Tibial nerve (tissue), 4 donors: ENCODE results near the gene GLRB. TPM values are rescaled to one million over a fixed set of nuclear protein-coding genes. Genes with fewer than 3 reads are reported as not detected.

Source experiments
- DNase-seq, 2 donors: peaks; one replicate each; pipeline ENCODE4 v3.0.0-alpha.2; 2019; ENCODE audit warnings: low spot score in 2 of 2
- H3K27ac ChIP-seq, 4 donors: fragments of 200-600 bp; sonication (generic) in 3 of 4; one replicate each; pipeline ENCODE4 v1.5.1; 2017 to 2019; ENCODE audit warnings: mild to moderate bottlenecking in 1 of 4
- H3K27me3 ChIP-seq, 2 donors: fragments of 200-600 bp; sonication (generic) in 1 of 2; one replicate each; pipeline versions ENCODE4 v1.5.1 to v1.6.0; 2017 to 2019
- H3K36me3 ChIP-seq, 3 donors: fragments of 200-600 bp; sonication (generic); one replicate each; pipeline ENCODE4 v1.5.1; 2018 to 2019
- H3K4me1 ChIP-seq, 4 donors: fragments of 200-600 bp; sonication (generic) in 3 of 4; one replicate each; pipeline ENCODE4 v1.5.1; 2017 to 2019
- H3K4me3 ChIP-seq, 4 donors: fragments of 200-600 bp; sonication (generic) in 3 of 4; one replicate each; pipeline ENCODE4 v1.5.1; 2017 to 2019; ENCODE audit warnings: mild to moderate bottlenecking in 1 of 4, moderate library complexity in 1 of 4
- H3K9me3 ChIP-seq, 4 donors: fragments of 200-600 bp; sonication (generic) in 3 of 4; one replicate each; pipeline ENCODE4 v1.5.1; 2017 to 2019
- EP300 ChIP-seq, 2 donors: sonication (generic); formaldehyde crosslinking; IDR thresholded peaks; one replicate each; pipeline ENCODE4 v1.6.1; 2017; ENCODE audit warnings: antibody characterized with exemption in 2 of 2, mild to moderate bottlenecking in 1 of 2
- POLR2A ChIP-seq, 2 donors: fragments of 450-650 bp; IDR thresholded peaks; one replicate each; pipeline ENCODE4 v1.6.1; 2017; ENCODE audit warnings: antibody characterized with exemption in 2 of 2, mild to moderate bottlenecking in 2 of 2, moderate library complexity in 2 of 2
- WGBS, 2 donors: methylation state at CpG; one replicate each; pipeline ENCODE4 v1.1.5; 2018; 5-methylcytosine and 5-hydroxymethylcytosine counted together
- total RNA-seq, 4 donors: library from RNA; depleted of rRNA; stranded (reverse); fragments of >200 nt; gene quantifications; one replicate each; pipeline ENCODE4 v1.1.0, GENCODE V29; 2016
- TF ChIP-seq, protein P1 (sequence below), 5 experiments: fragments of 200-600 bp in 3 of 5; fragments of 450-650 bp in 2 of 5; sonication (generic) in 3 of 5; IDR thresholded peaks; one replicate each; pipeline ENCODE4 v1.5.1; 2016 to 2019; ENCODE audit warnings: antibody characterized with exemption in 5 of 5, mild to moderate bottlenecking in 3 of 5, moderate library complexity in 2 of 5

GLRB gene
- total RNA-seq, 4 donors from 2014 or later: 0.78 to 2.2 (median 1.5) TPM

DNA sequence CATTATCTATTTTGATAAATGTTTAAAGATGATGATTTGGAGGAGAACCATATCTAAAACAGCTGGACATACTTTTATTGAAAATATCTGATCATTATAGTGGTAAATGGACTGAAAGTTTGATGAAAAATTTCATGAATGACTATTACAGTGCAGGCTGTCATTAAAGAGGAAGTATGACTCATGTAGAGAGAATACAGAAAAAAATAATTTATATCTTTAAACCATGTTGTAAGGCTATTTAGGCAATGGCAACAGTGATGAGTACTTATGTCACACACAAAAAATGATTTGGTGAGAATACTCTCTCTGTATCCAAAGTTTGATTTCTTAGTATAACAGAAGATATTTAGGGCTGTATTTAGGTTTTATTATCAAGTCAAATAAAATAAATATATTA is 3.9 kb upstream of the GLRB start:
- H3K4me3 ChIP-seq: no peak overlapping the region
- H3K27me3 ChIP-seq: peaks cover 0 to 10% of the 10 kb centered on the region in 2 donors
- no peak for DNase-seq
- peaks cover 0 to 4% (median 0%) of the 10 kb centered on the region in 4 donors for H3K4me1 ChIP-seq
- no peaks in the 10 kb centered on the region for H3K36me3 ChIP-seq
- no peaks in the 10 kb centered on the region for H3K9me3 ChIP-seq
- no peak overlapping the region for H3K27ac ChIP-seq
- no peak for TF ChIP-seq EP300 (IDR thresholded peaks at IDR 0.05)
- TF ChIP-seq, protein P1, sequence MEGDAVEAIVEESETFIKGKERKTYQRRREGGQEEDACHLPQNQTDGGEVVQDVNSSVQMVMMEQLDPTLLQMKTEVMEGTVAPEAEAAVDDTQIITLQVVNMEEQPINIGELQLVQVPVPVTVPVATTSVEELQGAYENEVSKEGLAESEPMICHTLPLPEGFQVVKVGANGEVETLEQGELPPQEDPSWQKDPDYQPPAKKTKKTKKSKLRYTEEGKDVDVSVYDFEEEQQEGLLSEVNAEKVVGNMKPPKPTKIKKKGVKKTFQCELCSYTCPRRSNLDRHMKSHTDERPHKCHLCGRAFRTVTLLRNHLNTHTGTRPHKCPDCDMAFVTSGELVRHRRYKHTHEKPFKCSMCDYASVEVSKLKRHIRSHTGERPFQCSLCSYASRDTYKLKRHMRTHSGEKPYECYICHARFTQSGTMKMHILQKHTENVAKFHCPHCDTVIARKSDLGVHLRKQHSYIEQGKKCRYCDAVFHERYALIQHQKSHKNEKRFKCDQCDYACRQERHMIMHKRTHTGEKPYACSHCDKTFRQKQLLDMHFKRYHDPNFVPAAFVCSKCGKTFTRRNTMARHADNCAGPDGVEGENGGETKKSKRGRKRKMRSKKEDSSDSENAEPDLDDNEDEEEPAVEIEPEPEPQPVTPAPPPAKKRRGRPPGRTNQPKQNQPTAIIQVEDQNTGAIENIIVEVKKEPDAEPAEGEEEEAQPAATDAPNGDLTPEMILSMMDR (IDR thresholded peaks at IDR 0.05): no peak
- no peak for TF ChIP-seq POLR2A (IDR thresholded peaks at IDR 0.05)

DNA sequence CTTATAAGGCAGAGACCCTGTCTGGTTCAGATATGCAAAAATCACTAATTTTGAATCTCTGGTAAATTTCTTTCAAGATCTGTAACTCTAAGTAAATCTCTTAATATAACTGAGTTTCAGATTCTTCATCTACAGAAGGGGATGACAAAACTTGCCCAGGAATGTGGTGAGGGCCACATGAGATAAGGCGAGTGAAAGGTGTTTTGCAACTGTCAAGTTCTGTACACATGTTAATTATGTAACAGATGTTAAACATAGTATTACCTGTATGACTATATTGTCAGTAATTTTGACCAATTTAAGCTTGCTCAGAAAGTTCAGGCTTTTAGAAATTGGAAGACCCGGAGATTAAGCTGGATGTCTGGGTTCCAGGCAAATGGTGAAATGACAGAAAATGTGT is 549 bp upstream of the GLRB start:
- 66 to 76% methylated on average over 2 of the region's 2 CpGs for WGBS, 2 donors
- Histone ChIP-seq H3K27me3 (peaks cover 0 to 17% of the 10 kb centered on the region in 2 donors), H3K36me3 (no peaks in the 10 kb centered on the region), H3K4me3 (peak overlapping the region in 2 of 4 donors; percentile 49 to 62), H3K9me3 (no peaks in the 10 kb centered on the region), H3K27ac (no peak overlapping the region), H3K4me1 (peaks cover 0 to 4% (median 0%) of the 10 kb centered on the region in 4 donors)
- TF ChIP-seq EP300 (IDR thresholded peaks at IDR 0.05) (no peak), POLR2A (IDR thresholded peaks at IDR 0.05) (no peak)
- DNase-seq: no peak

DNA sequence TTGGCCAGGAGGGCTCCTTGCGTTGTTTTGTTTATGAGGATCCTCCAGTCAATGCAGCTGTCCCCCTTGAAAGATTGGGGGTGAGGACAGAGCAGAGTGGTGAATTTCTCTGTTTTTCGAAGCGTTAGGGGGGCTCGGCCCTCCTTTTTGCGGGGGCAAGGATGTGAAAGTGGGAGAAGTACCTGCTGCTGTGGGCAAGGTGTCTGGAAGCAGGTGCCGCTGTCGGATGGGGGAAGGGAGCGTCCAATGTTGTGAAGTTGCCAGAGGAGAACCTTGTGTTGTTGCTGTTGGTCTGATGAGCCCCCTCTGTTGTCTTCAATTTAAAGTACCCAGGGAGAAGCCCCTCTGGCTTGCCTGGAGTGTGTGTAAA is 613 bp downstream of the GLRB start:
- WGBS, 2 donors: 2% methylated on average over 8 of the region's 8 CpGs
- peaks cover 0 to 4% (median 0%) of the 10 kb centered on the region in 4 donors for H3K4me1 ChIP-seq
- H3K27me3 ChIP-seq: peaks cover 0 to 17% of the 10 kb centered on the region in 2 donors
- H3K4me3 ChIP-seq: peak overlapping the region; percentile 37 to 62 (median 48)
- no peaks in the 10 kb centered on the region for H3K9me3 ChIP-seq
- no peak for TF ChIP-seq POLR2A (IDR thresholded peaks at IDR 0.05)
- TF ChIP-seq EP300 (IDR thresholded peaks at IDR 0.05): no peak
- TF ChIP-seq, protein P1 (IDR thresholded peaks at IDR 0.05): no peak
- no peak for DNase-seq
- no peak overlapping the region for H3K27ac ChIP-seq
- no peaks in the 10 kb centered on the region for H3K36me3 ChIP-seq

DNA sequence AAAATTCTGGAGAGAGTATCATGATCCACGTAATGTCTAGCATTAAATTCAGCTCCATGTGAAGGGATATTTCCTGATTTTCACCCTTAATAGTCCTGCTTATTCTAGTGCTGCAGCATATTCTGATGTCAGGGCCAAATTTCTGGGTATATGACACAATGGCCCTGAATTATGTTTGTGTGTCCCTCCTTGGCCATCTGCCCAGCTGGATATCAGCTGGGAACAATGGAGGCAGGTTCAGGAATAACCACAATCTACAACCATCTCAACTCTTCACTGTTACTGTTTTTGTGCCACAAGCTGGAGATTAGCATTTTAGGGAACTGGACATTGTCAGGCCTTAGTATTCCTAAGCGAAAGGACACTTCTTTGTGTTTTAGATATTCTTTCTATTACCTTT is 3.5 kb downstream of the GLRB start:
- peaks cover 0 to 4% (median 0%) of the 10 kb centered on the region in 4 donors for H3K4me1 ChIP-seq
- WGBS, 2 donors: 85 to 92% methylated on average over 2 of the region's 2 CpGs
- H3K9me3 ChIP-seq: no peaks in the 10 kb centered on the region
- no peaks in the 10 kb centered on the region for H3K36me3 ChIP-seq
- no peak for DNase-seq
- H3K27ac ChIP-seq: no peak overlapping the region
- no peak for TF ChIP-seq POLR2A (IDR thresholded peaks at IDR 0.05)
- TF ChIP-seq, protein P1 (IDR thresholded peaks at IDR 0.05): no peak
- TF ChIP-seq EP300 (IDR thresholded peaks at IDR 0.05): no peak
- H3K4me3 ChIP-seq: no peak overlapping the region
- peaks cover 0 to 17% of the 10 kb centered on the region in 2 donors for H3K27me3 ChIP-seq

DNA sequence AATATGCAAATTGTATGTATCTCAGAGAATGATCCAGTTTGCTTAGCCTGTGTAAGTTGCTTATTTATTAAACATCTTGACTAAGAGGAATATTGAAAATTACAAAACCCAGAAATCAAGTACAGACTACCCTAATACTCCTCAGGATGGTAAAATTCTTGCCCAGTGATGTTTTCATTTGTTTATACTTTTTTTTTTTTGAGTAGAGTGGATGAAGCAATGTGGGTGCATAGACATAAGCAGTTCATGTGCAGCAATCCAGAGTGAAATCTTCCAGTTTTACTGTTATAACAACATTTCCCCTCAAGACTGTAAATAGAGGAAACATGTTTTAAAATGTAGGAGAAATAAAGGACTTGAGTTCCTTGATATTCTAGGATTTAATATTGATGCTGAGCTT is 4.7 kb downstream of the GLRB start:
- Histone ChIP-seq H3K27ac (no peak overlapping the region), H3K4me1 (peaks cover 0 to 4% (median 0%) of the 10 kb centered on the region in 4 donors), H3K27me3 (peaks cover 0 to 14% of the 10 kb centered on the region in 2 donors), H3K36me3 (no peaks in the 10 kb centered on the region), H3K9me3 (no peaks in the 10 kb centered on the region), H3K4me3 (no peak overlapping the region)
- no peak for TF ChIP-seq POLR2A (IDR thresholded peaks at IDR 0.05)
- TF ChIP-seq, protein P1 (IDR thresholded peaks at IDR 0.05): no peak
- TF ChIP-seq EP300 (IDR thresholded peaks at IDR 0.05): no peak
- no peak for DNase-seq

DNA sequence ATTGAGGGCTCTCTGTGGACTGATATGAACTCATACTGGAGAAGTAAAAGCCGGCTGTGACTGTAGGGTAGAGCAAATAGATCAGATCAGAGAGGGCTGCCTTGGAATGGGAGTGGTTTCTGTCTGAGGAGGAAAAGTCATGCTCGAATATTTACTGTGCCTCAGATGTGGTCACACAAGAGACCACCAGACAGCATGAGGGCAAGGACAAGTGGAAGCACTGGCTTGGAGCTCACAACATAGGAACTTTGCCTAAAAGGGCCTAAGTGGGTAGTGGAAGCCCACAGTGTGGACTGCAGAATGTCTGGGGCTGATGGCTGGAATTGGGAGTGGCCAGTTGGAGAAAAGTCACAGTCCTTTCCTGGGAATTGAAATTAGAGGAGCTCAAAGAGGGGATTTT is 19.8 kb downstream of the GLRB start:
- no peak for TF ChIP-seq EP300 (IDR thresholded peaks at IDR 0.05)
- no peak for TF ChIP-seq POLR2A (IDR thresholded peaks at IDR 0.05)
- Histone ChIP-seq H3K27ac (no peak overlapping the region), H3K4me3 (no peak overlapping the region), H3K36me3 (no peaks in the 10 kb centered on the region), H3K27me3 (no peaks in the 10 kb centered on the region), H3K4me1 (no peaks in the 10 kb centered on the region), H3K9me3 (no peaks in the 10 kb centered on the region)
- WGBS, 2 donors: 75 to 88% methylated on average over 2 of the region's 2 CpGs
- DNase-seq: no peak
